Kidney epithelial cell (primary cell): ENCODE measurements around the gene SUN1. TPM values are rescaled to one million over a fixed set of nuclear protein-coding genes. Genes with fewer than 3 reads are reported as not detected.

Experiments used
- DNase-seq: peaks from one replicate; pipeline ENCODE4 v3.0.0-alpha.2; 2010; ENCODE audit warnings: low read depth
- H3K27me3 ChIP-seq: 2 replicates; pipeline ENCODE4 v1.6.0; 2011; ENCODE audit warnings: low read length; ENCODE audit not compliant: control insufficient read depth, insufficient read depth
- H3K36me3 ChIP-seq: 2 replicates; pipeline ENCODE4 v1.5.1; 2011; ENCODE audit warnings: low read length; ENCODE audit not compliant: control insufficient read depth, insufficient read depth
- H3K4me3 ChIP-seq: 2 replicates; pipeline ENCODE4 v1.5.1; 2011; ENCODE audit warnings: low read depth, mild to moderate bottlenecking, control low read depth, low read length
- total RNA-seq: library from RNA; depleted of rRNA; stranded (reverse); fragments of >200 nt; gene quantifications from 2 replicates; pipeline ENCODE4 v1.2.3, GENCODE V29; 2015
- TF ChIP-seq, protein P1 (sequence below): IDR thresholded peaks from 2 replicates; pipeline ENCODE4 v1.5.1; 2011; ENCODE audit warnings: mild to moderate bottlenecking, moderate library complexity, low read length, control low read depth, inconsistent platforms; ENCODE audit not compliant: insufficient read depth, poor library complexity, severe bottlenecking

SUN1 gene
- total RNA-seq, 1 donor from 2014 or later, result 192 TPM

DNA sequence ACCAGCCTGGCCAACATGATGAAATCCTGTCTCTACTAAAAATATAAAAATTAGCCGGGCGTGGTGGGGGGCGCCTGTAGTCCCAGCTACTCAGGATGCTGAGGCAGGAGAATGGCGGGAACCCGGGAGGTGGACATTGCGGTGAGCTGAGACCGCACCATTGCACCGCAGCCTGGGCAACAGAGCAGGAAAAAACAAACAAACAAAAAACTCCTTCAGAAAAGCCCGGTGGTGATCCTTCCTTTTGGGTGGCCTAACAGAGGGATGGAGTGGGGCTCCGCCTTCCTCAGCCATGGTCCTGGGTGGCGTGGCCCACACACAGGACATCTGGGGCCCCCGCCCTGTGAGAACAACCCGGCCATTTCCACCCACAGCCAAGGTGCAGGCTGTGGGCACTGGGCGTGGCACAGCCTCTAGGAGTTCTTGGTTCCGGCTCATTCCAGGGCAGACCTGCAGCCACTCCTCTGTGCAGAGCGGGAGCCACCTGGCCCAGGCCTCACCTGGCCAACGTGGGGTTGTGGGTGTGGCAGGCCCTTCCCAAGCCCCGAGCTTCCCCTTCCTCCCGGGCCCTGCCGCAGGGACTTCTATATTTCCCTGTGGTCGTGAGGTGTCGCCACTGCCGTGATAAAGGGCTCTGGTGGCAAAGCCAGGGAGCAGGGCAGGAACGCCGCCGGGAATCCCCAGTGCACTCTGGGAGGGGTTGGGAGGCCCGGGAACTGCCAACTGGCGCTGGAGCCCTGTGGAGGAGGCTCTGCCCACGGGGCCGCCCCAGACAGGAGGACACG is 81.7 kb downstream of the SUN1 start:
- no peak for DNase-seq
- H3K36me3 ChIP-seq, result no peaks in the 10 kb centered on the region
- TF ChIP-seq, protein P1, sequence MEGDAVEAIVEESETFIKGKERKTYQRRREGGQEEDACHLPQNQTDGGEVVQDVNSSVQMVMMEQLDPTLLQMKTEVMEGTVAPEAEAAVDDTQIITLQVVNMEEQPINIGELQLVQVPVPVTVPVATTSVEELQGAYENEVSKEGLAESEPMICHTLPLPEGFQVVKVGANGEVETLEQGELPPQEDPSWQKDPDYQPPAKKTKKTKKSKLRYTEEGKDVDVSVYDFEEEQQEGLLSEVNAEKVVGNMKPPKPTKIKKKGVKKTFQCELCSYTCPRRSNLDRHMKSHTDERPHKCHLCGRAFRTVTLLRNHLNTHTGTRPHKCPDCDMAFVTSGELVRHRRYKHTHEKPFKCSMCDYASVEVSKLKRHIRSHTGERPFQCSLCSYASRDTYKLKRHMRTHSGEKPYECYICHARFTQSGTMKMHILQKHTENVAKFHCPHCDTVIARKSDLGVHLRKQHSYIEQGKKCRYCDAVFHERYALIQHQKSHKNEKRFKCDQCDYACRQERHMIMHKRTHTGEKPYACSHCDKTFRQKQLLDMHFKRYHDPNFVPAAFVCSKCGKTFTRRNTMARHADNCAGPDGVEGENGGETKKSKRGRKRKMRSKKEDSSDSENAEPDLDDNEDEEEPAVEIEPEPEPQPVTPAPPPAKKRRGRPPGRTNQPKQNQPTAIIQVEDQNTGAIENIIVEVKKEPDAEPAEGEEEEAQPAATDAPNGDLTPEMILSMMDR, result no peak
- H3K27me3 ChIP-seq, result peaks cover 20% of the 10 kb centered on the region
- H3K4me3 ChIP-seq, result no peak overlapping the region

DNA sequence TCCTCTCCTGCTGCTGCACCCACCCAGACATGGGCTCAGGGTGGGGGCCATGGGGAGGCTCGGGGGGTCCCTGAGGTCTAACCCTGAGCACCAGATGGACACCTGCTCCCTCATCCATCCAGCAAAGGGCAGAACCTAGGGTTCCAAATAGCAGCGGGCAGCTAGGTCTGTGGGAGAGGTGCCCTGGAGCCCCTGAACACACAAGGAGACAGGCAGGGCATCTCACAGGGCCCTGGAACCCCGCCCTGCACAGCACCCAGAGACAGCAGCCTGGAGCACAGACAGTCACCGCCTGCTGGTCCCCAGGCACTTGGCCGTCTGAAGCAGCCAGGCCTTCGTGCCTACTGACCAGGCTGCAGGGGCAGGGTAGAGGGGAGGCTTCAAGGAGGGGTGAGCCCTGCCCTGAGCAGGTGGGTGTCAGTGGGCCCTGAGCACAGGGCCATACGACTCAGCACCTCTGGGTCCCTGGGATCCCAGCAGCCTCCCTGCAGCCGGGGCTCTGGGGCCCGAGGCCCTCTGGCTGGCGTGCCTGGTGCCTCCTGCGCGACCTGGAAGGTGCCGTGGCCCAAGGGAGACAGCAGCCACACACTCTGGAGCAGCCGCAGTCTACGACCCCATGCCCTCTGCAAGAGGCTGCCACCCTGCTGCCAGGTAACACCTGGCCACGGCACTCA is 82.4 kb downstream of the SUN1 start:
- Histone ChIP-seq H3K4me3 (no peak overlapping the region), H3K27me3 (peaks cover 16% of the 10 kb centered on the region), H3K36me3 (no peaks in the 10 kb centered on the region)
- no peak for DNase-seq
- TF ChIP-seq, protein P1, result no peak

DNA sequence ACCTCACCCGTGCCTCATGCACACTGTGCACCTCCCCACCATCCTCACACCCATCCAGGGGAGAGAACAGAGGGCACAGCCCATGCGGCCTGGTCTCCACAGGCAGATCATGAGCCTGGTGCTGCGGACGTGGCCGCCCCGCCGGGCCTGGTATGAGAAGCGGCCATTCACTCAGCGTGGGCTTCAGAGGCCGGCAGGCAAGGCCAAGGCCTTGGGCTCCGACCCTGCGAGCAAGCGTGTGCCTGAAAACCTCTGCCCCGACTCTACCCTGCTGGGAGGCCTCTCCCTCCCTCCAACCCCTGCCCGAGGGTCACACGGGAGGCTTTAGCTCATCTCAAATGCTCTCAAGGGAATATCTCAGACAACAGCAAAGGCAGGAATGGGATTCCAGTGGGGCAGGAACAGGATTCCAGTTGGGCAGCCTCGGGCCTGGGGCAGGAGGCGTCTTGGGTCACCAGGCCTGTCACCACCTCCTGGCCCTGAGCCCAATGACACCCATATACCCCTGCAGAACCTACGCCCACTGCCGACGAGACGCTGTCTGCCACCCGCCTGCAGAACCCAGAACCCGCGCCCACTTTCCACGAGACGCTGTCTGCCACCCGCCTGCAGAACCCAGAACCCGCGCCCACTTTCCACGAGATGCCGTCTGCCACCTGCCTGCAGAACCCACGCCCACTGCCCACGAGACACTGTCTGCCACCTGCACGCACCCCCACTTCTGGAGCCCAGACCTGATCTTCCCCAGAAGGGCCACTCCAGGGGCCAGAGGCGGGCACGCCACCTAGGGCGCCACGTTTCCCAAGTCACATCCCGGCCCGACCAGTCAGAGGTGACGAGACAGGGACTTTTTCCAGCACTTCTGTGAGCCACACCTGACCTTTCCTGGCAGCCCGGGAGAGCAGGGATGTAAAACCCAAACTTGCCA is 83.3 kb downstream of the SUN1 start:
- Histone ChIP-seq H3K36me3 (no peaks in the 10 kb centered on the region), H3K27me3 (peaks cover 9% of the 10 kb centered on the region), H3K4me3 (no peak overlapping the region)
- no peak for DNase-seq
- TF ChIP-seq, protein P1, result no peak

DNA sequence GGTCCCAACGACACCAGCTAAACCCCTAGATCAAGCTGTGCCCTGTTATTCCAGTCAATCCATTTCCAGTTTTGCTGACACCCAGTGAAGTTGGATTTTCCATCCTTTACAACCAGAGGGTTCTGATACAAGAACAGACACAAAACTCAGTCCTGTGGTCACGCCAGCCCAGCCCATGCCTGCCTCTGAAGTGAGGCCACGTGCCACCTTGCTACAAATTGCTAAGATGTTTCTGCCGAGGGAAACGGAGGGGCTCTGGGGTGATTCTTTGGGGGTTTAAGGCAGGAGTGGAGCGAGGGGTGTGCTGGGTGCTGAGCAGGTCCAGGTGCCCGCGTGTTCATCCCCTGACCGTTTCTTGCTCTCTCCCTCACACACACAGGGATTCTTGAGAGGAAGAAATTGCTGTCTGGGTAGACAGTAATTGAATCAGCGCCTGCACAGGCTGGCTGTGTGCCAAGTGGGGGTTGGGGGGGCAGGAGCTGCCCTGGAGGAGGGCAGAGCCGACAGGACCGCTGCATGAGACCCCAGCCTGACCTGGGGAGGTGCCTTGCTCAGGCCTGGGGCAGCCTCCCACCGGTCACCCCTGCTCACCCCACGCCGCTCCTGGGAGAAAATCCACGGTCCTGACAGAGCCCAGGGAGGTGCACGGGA is 84.1 kb downstream of the SUN1 start:
- H3K27me3 ChIP-seq, result peaks cover 6% of the 10 kb centered on the region
- no peaks in the 10 kb centered on the region for H3K36me3 ChIP-seq
- TF ChIP-seq, protein P1, result no peak
- DNase-seq, result no peak
- H3K4me3 ChIP-seq, result no peak overlapping the region

DNA sequence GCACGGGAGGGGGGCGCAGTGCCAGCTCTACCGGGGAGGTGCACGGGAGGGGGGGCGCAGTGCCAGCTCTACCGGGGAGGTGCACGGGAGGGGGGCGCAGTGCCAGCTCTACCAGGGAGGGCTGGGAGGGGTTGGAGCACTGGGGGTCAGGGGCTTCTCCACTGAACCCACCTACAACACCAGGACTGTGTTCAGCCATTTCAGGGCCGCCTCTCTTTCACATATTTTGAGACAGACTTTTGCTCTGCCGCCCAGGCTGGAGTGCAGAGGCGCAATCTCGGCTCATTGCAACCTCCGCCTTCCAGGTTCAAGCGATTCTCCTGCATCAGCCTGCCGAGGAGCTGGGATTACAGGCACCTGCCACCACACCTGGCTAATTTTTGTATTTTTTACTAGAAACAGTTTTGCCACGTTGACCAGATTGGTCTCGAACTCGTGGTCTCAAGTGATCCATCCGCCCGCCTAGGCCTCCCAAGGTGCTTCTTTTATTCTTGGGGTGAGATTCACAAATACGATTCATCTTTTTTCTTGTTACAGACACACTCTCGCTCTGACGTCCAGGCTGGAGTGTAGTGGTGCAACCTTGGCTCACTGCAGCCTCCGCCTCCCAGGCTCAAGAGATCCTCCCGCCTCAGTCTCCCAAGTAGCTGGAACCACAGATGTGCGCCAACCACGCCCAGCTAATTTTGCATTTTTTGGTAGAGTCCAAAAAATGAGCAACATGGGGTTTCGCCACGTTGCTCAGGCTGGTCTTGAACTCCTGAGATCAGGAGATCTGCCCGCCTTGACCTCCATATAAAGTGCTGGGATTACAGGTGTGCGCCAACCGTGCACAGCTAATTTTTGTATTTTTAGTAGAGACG is 85.2 kb downstream of the SUN1 start:
- Histone ChIP-seq H3K36me3 (no peaks in the 10 kb centered on the region), H3K4me3 (no peak overlapping the region), H3K27me3 (peaks cover 6% of the 10 kb centered on the region)
- TF ChIP-seq, protein P1, result no peak
- no peak for DNase-seq
